Breast epithelium (tissue), 4 donors: Measurements from ENCODE around the gene TMEM18. TPM values are rescaled to one million over a fixed set of nuclear protein-coding genes. Genes with fewer than 3 reads are reported as not detected.

Experiments
- DNase-seq, 2 donors: peaks; one replicate each; pipeline ENCODE4 v3.0.0-alpha.2; 2019; ENCODE audit warnings: low spot score in 2 of 2
- H3K27ac ChIP-seq, 2 donors: fragments of 200-600 bp; sonication (generic) in 1 of 2; one replicate each; pipeline ENCODE4 v1.5.1; 2016 to 2019; ENCODE audit warnings: mild to moderate bottlenecking in 1 of 2
- H3K27me3 ChIP-seq, 2 donors: fragments of 200-600 bp; sonication (generic) in 1 of 2; one replicate each; pipeline versions ENCODE4 v1.5.1 to v1.6.0; 2017 to 2019; ENCODE audit warnings: control low read depth in 1 of 2, mild to moderate bottlenecking in 1 of 2
- H3K36me3 ChIP-seq: fragments of 200-600 bp; one replicate; pipeline ENCODE4 v1.5.1; 2019
- H3K4me1 ChIP-seq, 2 donors: fragments of 200-600 bp; sonication (generic); one replicate each; pipeline ENCODE4 v1.5.1; 2016 to 2019; ENCODE audit warnings: control low read depth in 1 of 2
- H3K4me3 ChIP-seq, 3 donors: fragments of 200-600 bp; sonication (generic); 1 replicate in 2 of 3; 2 replicates in 1 of 3; pipeline ENCODE4 v1.5.1; 2016 to 2019; ENCODE audit warnings: mild to moderate bottlenecking in 3 of 3, moderate library complexity in 2 of 3
- H3K9me3 ChIP-seq, 2 donors: fragments of 200-600 bp; sonication (generic) in 1 of 2; one replicate each; pipeline ENCODE4 v1.5.1; 2016 to 2019; ENCODE audit warnings: control low read depth in 1 of 2
- POLR2A ChIP-seq: fragments of 450-650 bp; IDR thresholded peaks from one replicate; pipeline ENCODE4 v1.6.1; 2016; ENCODE audit warnings: antibody characterized with exemption, mild to moderate bottlenecking, moderate library complexity
- POLR2AphosphoS5 ChIP-seq, 3 donors: sonication (generic); formaldehyde crosslinking; IDR thresholded peaks; one replicate each; pipeline ENCODE4 v1.6.1; 2017; ENCODE audit warnings: antibody characterized with exemption in 3 of 3
- intact Hi-C: fragments of 100-400 bp; cut with DNase I; formaldehyde crosslinking; loops from one replicate; pipeline ENCODE4 v1.15.1; 2023; ENCODE audit warnings: low total_unique reads
- total RNA-seq, 3 donors: library from RNA; depleted of rRNA; stranded (reverse); fragments of >200 nt; gene quantifications; one replicate each; pipeline ENCODE4 v1.1.0, GENCODE V29; 2016
- TF ChIP-seq, protein P1 (sequence below), 3 donors: fragments of 450-650 bp; IDR thresholded peaks; one replicate each; pipeline ENCODE4 v1.5.1; 2016 to 2017; ENCODE audit warnings: antibody characterized with exemption in 3 of 3, mild to moderate bottlenecking in 3 of 3, moderate library complexity in 3 of 3

Gene TMEM18
- total RNA-seq, 3 donors from 2014 or later = 17.7 to 34.6 (median 27.4) TPM

- Histone ChIP-seq H3K27me3 (peaks cover 0 to 11% of the 10 kb centered on the region in 2 donors), H3K27ac (no peak overlapping the region), H3K9me3 (no peaks in the 10 kb centered on the region), H3K36me3 (no peaks in the 10 kb centered on the region), H3K4me3 (no peak overlapping the region), H3K4me1 (peaks cover 0 to 3% of the 10 kb centered on the region in 2 donors)
- intact Hi-C loops = no loop called here
- TF ChIP-seq POLR2AphosphoS5 (IDR thresholded peaks at IDR 0.05) (no peak), POLR2A (no peak)
- TF ChIP-seq, protein P1, sequence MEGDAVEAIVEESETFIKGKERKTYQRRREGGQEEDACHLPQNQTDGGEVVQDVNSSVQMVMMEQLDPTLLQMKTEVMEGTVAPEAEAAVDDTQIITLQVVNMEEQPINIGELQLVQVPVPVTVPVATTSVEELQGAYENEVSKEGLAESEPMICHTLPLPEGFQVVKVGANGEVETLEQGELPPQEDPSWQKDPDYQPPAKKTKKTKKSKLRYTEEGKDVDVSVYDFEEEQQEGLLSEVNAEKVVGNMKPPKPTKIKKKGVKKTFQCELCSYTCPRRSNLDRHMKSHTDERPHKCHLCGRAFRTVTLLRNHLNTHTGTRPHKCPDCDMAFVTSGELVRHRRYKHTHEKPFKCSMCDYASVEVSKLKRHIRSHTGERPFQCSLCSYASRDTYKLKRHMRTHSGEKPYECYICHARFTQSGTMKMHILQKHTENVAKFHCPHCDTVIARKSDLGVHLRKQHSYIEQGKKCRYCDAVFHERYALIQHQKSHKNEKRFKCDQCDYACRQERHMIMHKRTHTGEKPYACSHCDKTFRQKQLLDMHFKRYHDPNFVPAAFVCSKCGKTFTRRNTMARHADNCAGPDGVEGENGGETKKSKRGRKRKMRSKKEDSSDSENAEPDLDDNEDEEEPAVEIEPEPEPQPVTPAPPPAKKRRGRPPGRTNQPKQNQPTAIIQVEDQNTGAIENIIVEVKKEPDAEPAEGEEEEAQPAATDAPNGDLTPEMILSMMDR (IDR thresholded peaks at IDR 0.05) = no peak
- DNase-seq = no peak
These were observed 35.9 kb downstream of the TMEM18 start for GRCh38 chr2:641164-641871.

DNA sequence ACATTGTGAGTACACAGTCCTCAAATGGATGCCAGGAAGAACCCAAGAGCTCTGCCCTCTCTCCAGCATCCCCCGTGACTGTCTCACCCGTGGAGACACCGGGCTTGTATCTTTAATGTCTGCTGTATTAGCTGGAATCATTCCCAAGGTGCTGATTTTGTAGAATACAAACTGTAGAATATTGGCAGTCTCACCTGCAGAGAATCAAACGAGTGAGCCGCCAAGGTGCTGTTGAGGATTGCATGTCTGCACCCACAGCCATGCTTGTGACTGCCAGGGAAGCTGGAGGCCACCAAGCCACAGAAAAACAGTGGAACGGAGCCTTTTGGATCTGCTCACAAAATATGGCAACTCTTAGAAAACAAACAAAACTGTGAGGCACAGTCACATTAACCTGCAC is 37.5 kb downstream of the TMEM18 start:
- H3K27ac ChIP-seq = no peak overlapping the region
- H3K36me3 ChIP-seq = no peaks in the 10 kb centered on the region
- TF ChIP-seq, protein P1 (IDR thresholded peaks at IDR 0.05) = no peak
- TF ChIP-seq POLR2AphosphoS5 (IDR thresholded peaks at IDR 0.05) = no peak
- no peak for TF ChIP-seq POLR2A
- intact Hi-C loops = no loop called here
- H3K27me3 ChIP-seq = peaks cover 0 to 2% of the 10 kb centered on the region in 2 donors
- H3K9me3 ChIP-seq = no peaks in the 10 kb centered on the region
- H3K4me1 ChIP-seq = peaks cover 0 to 3% of the 10 kb centered on the region in 2 donors
- DNase-seq = no peak
- no peak overlapping the region for H3K4me3 ChIP-seq

DNA sequence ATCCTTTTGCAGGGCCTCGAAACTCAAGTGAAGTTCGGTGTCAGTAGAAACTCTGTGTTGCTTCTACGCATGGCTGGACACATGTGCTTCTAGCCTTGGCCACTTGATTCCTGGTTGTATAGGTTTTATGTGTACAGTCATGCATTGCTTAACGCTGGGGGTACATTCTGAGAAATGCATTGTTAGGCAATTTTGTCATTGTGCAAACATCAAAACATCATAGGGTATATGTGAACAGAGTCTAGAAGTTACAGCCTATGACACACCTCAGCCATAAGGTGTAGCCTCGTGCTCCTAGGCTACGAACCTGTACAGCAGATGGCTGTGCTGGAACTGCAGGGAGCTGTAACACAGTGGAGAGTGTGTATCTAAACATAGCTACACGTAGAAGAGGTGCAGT is 39.4 kb downstream of the TMEM18 start:
- TF ChIP-seq, protein P1 (IDR thresholded peaks at IDR 0.05) = no peak
- TF ChIP-seq POLR2AphosphoS5 (IDR thresholded peaks at IDR 0.05) (no peak), POLR2A (no peak)
- Histone ChIP-seq H3K27ac (no peak overlapping the region), H3K9me3 (no peaks in the 10 kb centered on the region), H3K4me1 (peaks cover 0 to 3% of the 10 kb centered on the region in 2 donors), H3K36me3 (no peaks in the 10 kb centered on the region), H3K27me3 (no peaks in the 10 kb centered on the region), H3K4me3 (no peak overlapping the region)
- DNase-seq = no peak
- intact Hi-C loops = loop anchor here (1.0 kb wide), 1 partner anchor 13 kb away; no protein-coding TSS in a partner anchor

DNA sequence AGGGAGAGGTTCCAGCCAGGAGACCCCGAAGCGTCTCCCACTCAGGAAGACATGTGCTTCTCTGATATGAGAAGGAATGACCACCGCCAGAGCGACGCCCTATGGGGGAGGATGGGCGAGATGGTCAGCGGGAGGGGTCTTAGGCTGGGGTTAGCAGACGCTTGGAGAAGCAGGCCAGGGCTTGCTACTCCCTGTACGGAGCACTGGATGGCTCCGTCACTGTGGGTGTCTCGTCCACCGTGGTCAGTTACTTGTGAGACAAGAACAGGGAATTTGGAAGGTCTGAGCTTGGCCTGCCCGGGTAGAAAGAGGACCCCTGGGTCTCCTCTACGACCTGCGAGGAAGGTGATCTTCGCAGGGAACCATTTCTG is 39.8 kb downstream of the TMEM18 start:
- H3K36me3 ChIP-seq = no peaks in the 10 kb centered on the region
- H3K27ac ChIP-seq = no peak overlapping the region
- peaks cover 0 to 3% of the 10 kb centered on the region in 2 donors for H3K4me1 ChIP-seq
- DNase-seq = peak in 1 of 2 donors; percentile 36
- H3K27me3 ChIP-seq = no peaks in the 10 kb centered on the region
- intact Hi-C loops = loop anchor here (1.0 kb wide), 1 partner anchor 14 kb away; no protein-coding TSS in a partner anchor
- no peaks in the 10 kb centered on the region for H3K9me3 ChIP-seq
- no peak for TF ChIP-seq POLR2A
- no peak for TF ChIP-seq POLR2AphosphoS5 (IDR thresholded peaks at IDR 0.05)
- TF ChIP-seq, protein P1 (IDR thresholded peaks at IDR 0.05) = no peak
- no peak overlapping the region for H3K4me3 ChIP-seq

GRCh38 chr2:636641-637405 is 40.4 kb downstream of the TMEM18 start:
- peak overlapping the region; percentile 22 to 59 (median 40) for H3K4me3 ChIP-seq
- intact Hi-C loops = loop anchor here (1.0 kb wide), 1 partner anchor 14 kb away; no protein-coding TSS in a partner anchor
- H3K27me3 ChIP-seq = no peaks in the 10 kb centered on the region
- no peaks in the 10 kb centered on the region for H3K9me3 ChIP-seq
- peak overlapping the region in 1 of 2 donors; percentile 57 for H3K27ac ChIP-seq
- peaks cover 0 to 3% of the 10 kb centered on the region in 2 donors for H3K4me1 ChIP-seq
- TF ChIP-seq POLR2A = no peak
- TF ChIP-seq, protein P1 (IDR thresholded peaks at IDR 0.05) = peak; percentile 89 to 95 (median 91)
- TF ChIP-seq POLR2AphosphoS5 (IDR thresholded peaks at IDR 0.05) = peak; percentile 70 to 82 (median 71)
- H3K36me3 ChIP-seq = no peaks in the 10 kb centered on the region
- DNase-seq = peak; percentile 69 to 76
